Measurements from ENCODE around the gene GPR179.

DNA sequence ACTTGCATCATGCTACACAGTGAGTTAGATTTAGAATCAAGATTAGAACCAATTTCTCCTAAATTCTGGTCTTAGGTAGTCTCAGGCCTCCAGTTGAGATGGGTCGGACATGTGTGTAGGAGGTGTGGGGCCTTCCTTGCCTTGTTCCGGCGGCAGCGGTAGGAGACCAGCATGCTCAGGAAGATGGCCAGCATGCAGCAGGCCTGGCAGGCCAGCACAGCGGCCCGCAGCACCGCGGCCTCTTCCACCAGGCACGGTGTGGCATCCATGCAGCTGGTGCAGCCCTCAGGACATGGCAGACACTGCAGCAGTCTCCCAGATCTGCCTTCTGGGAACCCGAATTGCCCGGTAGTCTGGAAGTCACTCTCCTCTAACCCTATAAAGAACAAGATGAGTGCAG is 6.9 kb downstream of the GPR179 start:
- TF ChIP-seq CTCF (IDR thresholded peaks at IDR 0.05; ENCODE audit: low read depth, low read length): no peak
- no peak for TF ChIP-seq EZH2phosphoT487 (IDR thresholded peaks at IDR 0.05; ENCODE audit: low read depth)
